ENCODE measurements around the gene CWF19L1. TPM values are rescaled to one million over a fixed set of nuclear protein-coding genes. Genes with fewer than 3 reads are reported as not detected.

CWF19L1 gene
- total and polyA plus RNA-seq, 2 of the 13 experiments (the other 11 are each of a cell fraction or from before 2014, with no cell fraction given): 13.6 to 42.1 TPM

DNA sequence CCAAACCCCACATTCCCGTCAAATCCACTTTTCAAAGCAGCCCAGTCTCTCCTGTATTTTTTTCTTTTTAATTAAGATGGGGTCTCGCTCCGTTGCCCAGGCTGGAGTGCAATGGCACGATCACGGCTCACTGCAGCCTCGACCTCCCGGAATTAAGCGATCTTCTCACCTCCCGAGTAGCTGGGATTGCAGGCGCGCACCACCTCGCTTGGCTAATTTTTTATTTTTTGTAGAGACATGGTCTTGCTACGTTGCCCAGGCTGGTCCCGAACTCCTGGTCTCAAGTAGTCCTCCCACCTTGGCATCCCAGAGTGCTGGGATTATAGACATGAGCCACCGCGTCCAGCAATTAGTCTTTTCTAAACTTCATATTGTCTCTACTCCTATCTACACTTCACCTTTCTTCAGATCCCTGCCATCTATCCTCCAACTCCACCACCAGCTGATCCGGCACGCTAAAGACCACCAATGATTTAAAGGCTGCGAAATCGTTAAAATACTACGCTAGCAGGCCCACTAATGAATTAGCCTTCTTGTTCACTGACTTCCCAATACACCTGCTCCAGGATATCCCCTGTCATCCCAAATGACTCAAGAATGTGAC is 37.5 kb downstream of the CWF19L1 start (continued):
- TF ChIP-seq ZNF605 (CRISPR knock-in tag; IDR thresholded peaks at IDR 0.05) (no peak), ZNF274 (CRISPR knock-in tag; IDR thresholded peaks at IDR 0.05) (no peak), NFE2 (CRISPR knock-in tag; IDR thresholded peaks at IDR 0.05) (no peak)

DNA sequence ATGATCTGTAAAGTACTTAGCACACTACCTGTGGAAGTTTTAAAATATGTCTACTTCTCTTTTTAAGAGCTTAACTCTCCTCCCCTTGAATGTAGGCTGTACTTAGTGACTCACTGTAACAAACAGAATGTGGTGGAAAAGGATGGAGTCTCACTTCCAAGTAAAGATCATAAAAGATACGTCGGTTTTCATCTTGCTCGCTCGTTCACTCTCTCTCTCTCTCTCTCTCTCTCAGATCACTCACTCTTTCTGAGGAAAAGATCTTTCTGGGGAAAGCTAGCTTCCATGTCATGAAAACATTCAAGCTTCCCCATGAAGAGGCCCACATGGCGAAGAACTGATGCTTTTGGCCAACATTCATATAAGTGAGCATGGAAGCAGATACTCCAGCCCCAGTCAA is 43.6 kb downstream of the CWF19L1 start:
- POLR2A ChIA-PET: no interaction called here
- ATAC-seq: no peak
- intact Hi-C loops (cut with micrococcal nuclease; ENCODE audit: unreplicated experiment) (no loop called here), in situ Hi-C loops (cut with HindIII; ENCODE audit: extremely low pct_ligation_motif_present, low pct_unique_long_range_greater_than_20kb) (no loop called here)
- CTCF ChIA-PET (ENCODE audit: low intra/inter-chr PET ratio, low total read pairs): no interaction called here
- Histone ChIP-seq H3K36me3 (replicated peaks in 1 of 2; ENCODE audit: control insufficient read depth in 1 of 2, insufficient read depth in 2 of 2, low read length in 2 of 2) (peaks cover under 1 to 29% of the 10 kb centered on the region in 2 experiments; a peak in 2 of 5 replicates), H4K20me1 (ENCODE audit: insufficient read depth, low read length) (no peaks in the 10 kb centered on the region), H3K4me1 (ENCODE audit: insufficient read depth, low read length) (peaks cover 19% of the 10 kb centered on the region), H3K79me2 (ENCODE audit: insufficient read depth, low read length) (peaks cover 24% of the 10 kb centered on the region), H3K9ac (ENCODE audit: insufficient read depth, low read depth, low read length) (no peak overlapping the region), H3K9me3 (ENCODE audit: low read length) (no peaks in the 10 kb centered on the region), H3K27me3 (ENCODE audit: control insufficient read depth in 1 of 2, insufficient read depth in 2 of 2, low read length in 2 of 2) (peaks cover 0 to 3% of the 10 kb centered on the region in 2 experiments; a peak in 1 of 5 replicates), H3K4me3 (replicated peaks in 1 of 3; ENCODE audit: insufficient read depth in 1 of 3, low read depth in 2 of 3, low read length in 3 of 3) (no peak overlapping the region), H3K27ac (ENCODE audit: extremely low read length, insufficient read depth, low read length) (no peak overlapping the region), H2AFZ (ENCODE audit: low read length) (no peak overlapping the region), H3K4me2 (ENCODE audit: low read depth, low read length) (no peak overlapping the region)
- TF ChIP-seq SAFB2 (CRISPR knock-in tag; IDR thresholded peaks at IDR 0.05; ENCODE audit: borderline replicate concordance, low read depth): no peak
- TF ChIP-seq TBX3 (IDR thresholded peaks at IDR 0.05; ENCODE audit: borderline replicate concordance): no peak
- no peak for TF ChIP-seq JARID2 (CRISPR knock-in tag; IDR thresholded peaks at IDR 0.05; ENCODE audit: insufficient replicate concordance)
- 96% methylated on average over 5 of the region's 5 CpGs for WGBS (ENCODE audit: low lambda C conversion rate)
- FAIRE-seq: no peak
- no peak for DNase-seq (ENCODE audit: low spot score)
- no TSS peak for BruUV-seq (replicated peaks)

DNA sequence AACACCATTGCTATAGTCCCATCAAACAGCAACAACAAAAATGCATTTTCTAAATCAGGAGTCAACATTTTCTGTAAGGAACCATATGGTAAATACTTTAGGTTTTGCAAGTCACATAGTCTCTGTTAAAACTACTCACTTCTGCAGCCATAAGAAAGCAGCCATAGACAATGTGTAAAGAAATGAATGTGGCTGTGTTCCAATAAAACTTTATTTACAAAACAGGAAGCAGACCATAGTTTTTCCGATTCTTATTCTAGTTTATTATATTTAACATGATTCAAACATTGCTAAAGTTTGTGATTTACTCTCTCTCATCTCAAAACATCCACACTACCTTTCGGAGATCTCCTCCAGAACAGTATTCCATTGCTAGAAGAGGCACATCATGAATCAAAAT is 44.9 kb downstream of the CWF19L1 start:
- BruUV-seq (replicated peaks): no TSS peak
- Histone ChIP-seq H3K36me3 (replicated peaks in 1 of 2; ENCODE audit: control insufficient read depth in 1 of 2, insufficient read depth in 2 of 2, low read length in 2 of 2) (peaks cover 1 to 42% of the 10 kb centered on the region in 2 experiments; a peak in 3 of 5 replicates), H3K4me2 (ENCODE audit: low read depth, low read length) (no peak overlapping the region), H3K4me1 (ENCODE audit: insufficient read depth, low read length) (peaks cover 9% of the 10 kb centered on the region; the same call in 1 of the 2 replicates), H3K27me3 (ENCODE audit: control insufficient read depth in 1 of 2, insufficient read depth in 2 of 2, low read length in 2 of 2) (no peaks in the 10 kb centered on the region), H4K20me1 (ENCODE audit: insufficient read depth, low read length) (no peaks in the 10 kb centered on the region), H3K9me3 (ENCODE audit: low read length) (no peaks in the 10 kb centered on the region), H3K79me2 (ENCODE audit: insufficient read depth, low read length) (peaks cover 12% of the 10 kb centered on the region), H3K4me3 (replicated peaks in 1 of 3; ENCODE audit: insufficient read depth in 1 of 3, low read depth in 2 of 3, low read length in 3 of 3) (no peak overlapping the region), H3K27ac (ENCODE audit: extremely low read length, insufficient read depth, low read length) (no peak overlapping the region), H2AFZ (ENCODE audit: low read length) (no peak overlapping the region), H3K9ac (ENCODE audit: insufficient read depth, low read depth, low read length) (no peak overlapping the region)
- over 99% methylated on average over 2 of the region's 2 CpGs for WGBS (ENCODE audit: low lambda C conversion rate)
- ChIA-PET CTCF (ENCODE audit: low intra/inter-chr PET ratio, low total read pairs) (no interaction called here), POLR2A (no interaction called here)
- ATAC-seq (no peak), DNase-seq (ENCODE audit: low spot score) (no peak), FAIRE-seq (no peak)
- intact Hi-C loops (cut with micrococcal nuclease; ENCODE audit: unreplicated experiment): no loop called here
- in situ Hi-C loops (cut with HindIII; ENCODE audit: extremely low pct_ligation_motif_present, low pct_unique_long_range_greater_than_20kb): no loop called here
- TF ChIP-seq, protein P1, sequence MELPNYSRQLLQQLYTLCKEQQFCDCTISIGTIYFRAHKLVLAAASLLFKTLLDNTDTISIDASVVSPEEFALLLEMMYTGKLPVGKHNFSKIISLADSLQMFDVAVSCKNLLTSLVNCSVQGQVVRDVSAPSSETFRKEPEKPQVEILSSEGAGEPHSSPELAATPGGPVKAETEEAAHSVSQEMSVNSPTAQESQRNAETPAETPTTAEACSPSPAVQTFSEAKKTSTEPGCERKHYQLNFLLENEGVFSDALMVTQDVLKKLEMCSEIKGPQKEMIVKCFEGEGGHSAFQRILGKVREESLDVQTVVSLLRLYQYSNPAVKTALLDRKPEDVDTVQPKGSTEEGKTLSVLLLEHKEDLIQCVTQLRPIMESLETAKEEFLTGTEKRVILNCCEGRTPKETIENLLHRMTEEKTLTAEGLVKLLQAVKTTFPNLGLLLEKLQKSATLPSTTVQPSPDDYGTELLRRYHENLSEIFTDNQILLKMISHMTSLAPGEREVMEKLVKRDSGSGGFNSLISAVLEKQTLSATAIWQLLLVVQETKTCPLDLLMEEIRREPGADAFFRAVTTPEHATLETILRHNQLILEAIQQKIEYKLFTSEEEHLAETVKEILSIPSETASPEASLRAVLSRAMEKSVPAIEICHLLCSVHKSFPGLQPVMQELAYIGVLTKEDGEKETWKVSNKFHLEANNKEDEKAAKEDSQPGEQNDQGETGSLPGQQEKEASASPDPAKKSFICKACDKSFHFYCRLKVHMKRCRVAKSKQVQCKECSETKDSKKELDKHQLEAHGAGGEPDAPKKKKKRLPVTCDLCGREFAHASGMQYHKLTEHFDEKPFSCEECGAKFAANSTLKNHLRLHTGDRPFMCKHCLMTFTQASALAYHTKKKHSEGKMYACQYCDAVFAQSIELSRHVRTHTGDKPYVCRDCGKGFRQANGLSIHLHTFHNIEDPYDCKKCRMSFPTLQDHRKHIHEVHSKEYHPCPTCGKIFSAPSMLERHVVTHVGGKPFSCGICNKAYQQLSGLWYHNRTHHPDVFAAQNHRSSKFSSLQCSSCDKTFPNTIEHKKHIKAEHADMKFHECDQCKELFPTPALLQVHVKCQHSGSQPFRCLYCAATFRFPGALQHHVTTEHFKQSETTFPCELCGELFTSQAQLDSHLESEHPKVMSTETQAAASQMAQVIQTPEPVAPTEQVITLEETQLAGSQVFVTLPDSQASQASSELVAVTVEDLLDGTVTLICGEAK (IDR thresholded peaks at IDR 0.05): peak; percentile 63
- TF ChIP-seq, protein P1 (CRISPR knock-in tag; IDR thresholded peaks at IDR 0.05): peak; percentile 51; the same call in 1 of the 2 replicates

All from HepG2 (cell line).